ENCODE measurements around the gene TMEM9B.

Gene TMEM9B

GRCh38 chr11:8911029-8911823 is 53.0 kb downstream of the TMEM9B start, which contains the start of gene AKIP1:
Gene AKIP1, plus strand, starts transcription at chr11:8911189. Its CDS starts 261 bp downstream, at chr11:8911450.
- H3K4me1 ChIP-seq (ENCODE audit: control insufficient read depth, insufficient read depth, low read length), result no peaks in the 10 kb centered on the region; the same call in 1 of the 2 replicates
- H3K36me3 ChIP-seq (ENCODE audit: control insufficient read depth, insufficient read depth, low read length), result no peaks in the 10 kb centered on the region
- no CpG with 5 or more reads among the region's 68 CpGs for WGBS (ENCODE audit: insufficient coverage, insufficient read length)
- H3K9me3 ChIP-seq (ENCODE audit: control insufficient read depth, insufficient read depth, low read length), result no peaks in the 10 kb centered on the region
- H3K27me3 ChIP-seq (ENCODE audit: control insufficient read depth, insufficient read depth, low read length), result no peaks in the 10 kb centered on the region
- no peak within 1 kb of the TSS for H3K27ac ChIP-seq (ENCODE audit: low read length)
- DNase-seq (ENCODE audit: low read depth, low spot score), result peak; percentile 87
- H3K4me3 ChIP-seq (ENCODE audit: low read length), result peak within 1 kb of the TSS; percentile 58

- no peak overlapping the region for H3K27ac ChIP-seq (ENCODE audit: low read length)
- no peak for DNase-seq (ENCODE audit: low read depth, low spot score)
- H3K36me3 ChIP-seq (ENCODE audit: control insufficient read depth, insufficient read depth, low read length), result no peaks in the 10 kb centered on the region
- peak overlapping the region; percentile 36; the same call in 1 of the 2 replicates for H3K4me3 ChIP-seq (ENCODE audit: low read length)
- no peaks in the 10 kb centered on the region for H3K27me3 ChIP-seq (ENCODE audit: control insufficient read depth, insufficient read depth, low read length)
- no CpG with 5 or more reads among the region's 19 CpGs for whole genome bisulfite sequencing (ENCODE audit: insufficient coverage, insufficient read length)
- no peaks in the 10 kb centered on the region; the same call in 1 of the 2 replicates for H3K4me1 ChIP-seq (ENCODE audit: control insufficient read depth, insufficient read depth, low read length)
- no peaks in the 10 kb centered on the region for H3K9me3 ChIP-seq (ENCODE audit: control insufficient read depth, insufficient read depth, low read length)
These were observed 53.6 kb downstream of the TMEM9B start for GRCh38 chr11:8910649-8911026.

- no peaks in the 10 kb centered on the region; the same call in 1 of the 2 replicates for H3K4me1 ChIP-seq (ENCODE audit: control insufficient read depth, insufficient read depth, low read length)
- no peak for DNase-seq (ENCODE audit: low read depth, low spot score)
- no peak overlapping the region for H3K4me3 ChIP-seq (ENCODE audit: low read length)
- no peaks in the 10 kb centered on the region for H3K27me3 ChIP-seq (ENCODE audit: control insufficient read depth, insufficient read depth, low read length)
- H3K36me3 ChIP-seq (ENCODE audit: control insufficient read depth, insufficient read depth, low read length), result no peaks in the 10 kb centered on the region
- H3K27ac ChIP-seq (ENCODE audit: low read length), result no peak overlapping the region
- no peaks in the 10 kb centered on the region for H3K9me3 ChIP-seq (ENCODE audit: control insufficient read depth, insufficient read depth, low read length)
These were observed 56.1 kb downstream of the TMEM9B start for GRCh38 chr11:8908099-8908498.

- Histone ChIP-seq H3K4me3 (ENCODE audit: low read length) (no peak overlapping the region), H3K4me1 (ENCODE audit: control insufficient read depth, insufficient read depth, low read length) (no peaks in the 10 kb centered on the region), H3K9me3 (ENCODE audit: control insufficient read depth, insufficient read depth, low read length) (no peaks in the 10 kb centered on the region), H3K27ac (ENCODE audit: low read length) (no peak overlapping the region), H3K27me3 (ENCODE audit: control insufficient read depth, insufficient read depth, low read length) (no peaks in the 10 kb centered on the region), H3K36me3 (ENCODE audit: control insufficient read depth, insufficient read depth, low read length) (no peaks in the 10 kb centered on the region)
- DNase-seq (ENCODE audit: low read depth, low spot score), result no peak
- no CpG with 5 or more reads among the region's 1 CpG for WGBS (ENCODE audit: insufficient coverage, insufficient read length)
These were observed 57.1 kb downstream of the TMEM9B start for GRCh38 chr11:8907116-8907515.

GRCh38 chr11:8905528-8906165 is 58.6 kb downstream of the TMEM9B start:
- DNase-seq (ENCODE audit: low read depth, low spot score), result no peak
- H3K9me3 ChIP-seq (ENCODE audit: control insufficient read depth, insufficient read depth, low read length), result no peaks in the 10 kb centered on the region
- no CpG with 5 or more reads among the region's 5 CpGs for WGBS (ENCODE audit: insufficient coverage, insufficient read length)
- no peak overlapping the region for H3K27ac ChIP-seq (ENCODE audit: low read length)
- H3K4me1 ChIP-seq (ENCODE audit: control insufficient read depth, insufficient read depth, low read length), result no peaks in the 10 kb centered on the region
- H3K36me3 ChIP-seq (ENCODE audit: control insufficient read depth, insufficient read depth, low read length), result no peaks in the 10 kb centered on the region
- no peak overlapping the region for H3K4me3 ChIP-seq (ENCODE audit: low read length)
- no peaks in the 10 kb centered on the region for H3K27me3 ChIP-seq (ENCODE audit: control insufficient read depth, insufficient read depth, low read length)

GRCh38 chr11:8899119-8899753 is 65.0 kb downstream of the TMEM9B start:
- DNase-seq (ENCODE audit: low read depth, low spot score), result no peak
- Histone ChIP-seq H3K4me3 (ENCODE audit: low read length) (no peak overlapping the region), H3K9me3 (ENCODE audit: control insufficient read depth, insufficient read depth, low read length) (no peaks in the 10 kb centered on the region), H3K27ac (ENCODE audit: low read length) (no peak overlapping the region), H3K27me3 (ENCODE audit: control insufficient read depth, insufficient read depth, low read length) (no peaks in the 10 kb centered on the region), H3K4me1 (ENCODE audit: control insufficient read depth, insufficient read depth, low read length) (no peaks in the 10 kb centered on the region), H3K36me3 (ENCODE audit: control insufficient read depth, insufficient read depth, low read length) (no peaks in the 10 kb centered on the region)

All from iPS DF 6.9 (cell line).